K562 (cell line): ENCODE results near the gene IL17RC. TPM values are rescaled to one million over a fixed set of nuclear protein-coding genes. Genes with fewer than 3 reads are reported as not detected.

Source experiments
- ATF1 ChIP-seq, 2 experiments: fragments of 450-650 bp in 1 of 2; IDR thresholded peaks; 2 replicates each; pipeline ENCODE4 v1.6.1; 2016; ENCODE audit warnings: missing compliant biosample characterization in 1 of 2, missing genetic modification characterization in 1 of 2
- CGGBP1 ChIP-seq: fragments of 250-450 bp; sonication (Bioruptor Pico); IDR thresholded peaks from 2 replicates; pipeline ENCODE4 v1.9.0; 2021; ENCODE audit warnings: mild to moderate bottlenecking
- CTCF ChIP-seq, 3 experiments: IDR thresholded peaks in 2 of 3; conservative IDR thresholded peaks in 1 of 3; 2 replicates each; pipeline ENCODE4 v1.5.1; 2011 to 2012; ENCODE audit warnings: low read length in 3 of 3, mild to moderate bottlenecking in 3 of 3, control low read depth in 2 of 3, improper control_type of control experiment in 1 of 3, inconsistent platforms in 1 of 3, low read depth in 1 of 3, mixed read lengths in 1 of 3, moderate library complexity in 1 of 3; ENCODE audit not compliant: insufficient read depth in 2 of 3
- JUND ChIP-seq, 2 experiments: IDR thresholded peaks; 2 replicates in 1 of 2; 3 replicates in 1 of 2; pipeline ENCODE4 v1.6.1; 2011; ENCODE audit warnings: borderline replicate concordance in 2 of 2, low read depth in 2 of 2, low read length in 2 of 2, improper control_type of control experiment in 1 of 2, missing biosample characterization in 1 of 2, missing genetic modification characterization in 1 of 2, missing genetic modification reagents in 1 of 2
- MGA ChIP-seq: fragments of 450-650 bp; IDR thresholded peaks from 2 replicates; pipeline ENCODE4 v1.6.1; 2016; ENCODE audit warnings: mild to moderate bottlenecking, moderate library complexity
- SRSF3 ChIP-seq: fragments of 200-400 bp; formaldehyde crosslinking; IDR thresholded peaks from 2 replicates; pipeline ENCODE4 v1.6.1; 2016; ENCODE audit warnings: mild to moderate bottlenecking, low read length, moderate library complexity; ENCODE audit not compliant: insufficient read depth
- TEAD1 ChIP-seq, 2 experiments: fragments of 450-650 bp in 1 of 2; sonication (generic) in 1 of 2; formaldehyde crosslinking; IDR thresholded peaks; 2 replicates each; pipeline versions ENCODE4 v1.4.0 to v1.8.0; 2020 to 2022; ENCODE audit warnings: mild to moderate bottlenecking in 2 of 2, missing genetic modification reagents in 1 of 2
- ZBTB33 ChIP-seq: sonication (generic); formaldehyde crosslinking; IDR thresholded peaks from 2 replicates; pipeline ENCODE4 v1.8.1; 2023; ENCODE audit warnings: mild to moderate bottlenecking, missing genetic modification reagents
- ZNF696 ChIP-seq: fragments of 250-450 bp; sonication (Bioruptor Pico); conservative IDR thresholded peaks from 2 replicates; pipeline ENCODE4 v1.4.0; 2020; ENCODE audit warnings: mild to moderate bottlenecking, moderate library complexity
- ZNF830 ChIP-seq: fragments of 250-450 bp; sonication (Bioruptor Pico); IDR thresholded peaks from 2 replicates; pipeline ENCODE4 v1.5.0; 2021; ENCODE audit warnings: mild to moderate bottlenecking
- polyA plus RNA-seq, 8 experiments: library from polyadenylated mRNA; depleted of rRNA in 4 of 8; stranded (reverse) in 5 of 8; unstranded in 3 of 8; fragments of >200 nt; fragmentation: Nextera tagmentation in 2 of 8; fragmentation: Illumina TruSeq in 1 of 8; extraction: Ambion mirVana in 2 of 8; extraction: Trizol in 1 of 8; gene quantifications; 2 replicates each; pipeline versions ENCODE4 v1.2.1 to v1.2.3, GENCODE V29; 2011 to 2014; ENCODE audit warnings: inconsistent platforms in 1 of 8, missing spikeins in 1 of 8
- total RNA-seq, 7 experiments: library from RNA; depleted of rRNA in 6 of 7; stranded (reverse); fragments of >200 nt in 6 of 7; fragmentation: Illumina TruSeq in 2 of 7; extraction: Trizol in 2 of 7; gene quantifications; 2 replicates each; pipeline versions ENCODE4 v1.2.1 to v1.2.3, GENCODE V29; 2011 to 2021; ENCODE audit warnings: low replicate concordance in 1 of 7

The IL17RC gene
- total and polyA plus RNA-seq, 9 of the 15 experiments (the other 6 are each of a cell fraction or from before 2014, with no cell fraction given), result 0.15 to 11.4 (median 7.1) TPM; not detected in 1

GRCh38 chr3:9884555-9885165 is 32.2 kb upstream of the IL17RC start (continued):
- TF ChIP-seq CGGBP1 (CRISPR knock-in tag) (no peak), ZNF696 (no peak), ATF1 (CRISPR knock-in tag; IDR thresholded peaks at IDR 0.05) (no peak), ATF1 (tag; IDR thresholded peaks at IDR 0.05) (0 out of 2 replicates have a peak, but pooled peaks have one; percentile 14), ZBTB33 (CRISPR knock-in tag) (no peak), MGA (peak; percentile 64), ZNF830 (CRISPR knock-in tag) (no peak), SRSF3 (no peak), TEAD1 (CRISPR knock-in tag; IDR thresholded peaks at IDR 0.05) (peak; percentile 60 to 86; a peak in 2 of 4 replicates), CTCF (IDR thresholded peaks at IDR 0.05 in 2 of 3, conservative IDR thresholded peaks at IDR 0.05 in 1 of 3; ENCODE audit: insufficient read depth in 2 of 3, low read depth in 1 of 3, low read length in 3 of 3) (0 out of 6 replicates have a peak, but pooled peaks of 1 of the 3 experiments have one; percentile 8), JUND (IDR thresholded peaks at IDR 0.05; ENCODE audit: borderline replicate concordance, low read depth, low read length) (peak; percentile 94), JUND (tag; IDR thresholded peaks at IDR 0.05; ENCODE audit: borderline replicate concordance, low read depth, low read length) (peak; percentile 89; the same call in 2 of the 3 replicates)
